ENCODE data around the gene PHF13.
A peak's percentile ranks its signal among the peaks of the same experiment; 100 is the strongest.
"Not testable (repeated sequence)": the region's sequence is repeated elsewhere in the genome, so short reads cannot be mapped to it uniquely, and the experiment has no call there.

PHF13 gene

DNA sequence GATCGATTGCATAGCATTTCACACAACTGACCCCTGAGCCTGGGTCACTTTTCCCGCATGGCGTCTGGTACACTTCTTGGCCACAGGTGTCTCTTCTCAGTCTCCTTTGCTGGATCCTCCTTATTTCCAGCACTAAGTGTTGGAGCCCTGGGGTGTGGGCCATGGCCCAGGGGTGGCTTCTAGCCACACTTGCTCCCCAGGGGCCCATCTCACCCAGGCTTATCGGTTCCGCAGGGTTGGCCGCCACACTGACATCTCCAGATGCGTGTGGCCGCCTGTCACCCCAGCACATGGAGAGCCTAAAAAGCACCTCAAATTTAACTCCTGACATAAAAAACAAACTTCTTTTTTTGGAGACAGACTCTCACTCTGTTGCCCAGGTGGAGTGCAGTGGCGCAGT is 13.5 kb downstream of the PHF13 start:
- no peak for DNase-seq (ENCODE audit: extremely low read depth in 1 of 2, low read depth in 1 of 2)

DNA sequence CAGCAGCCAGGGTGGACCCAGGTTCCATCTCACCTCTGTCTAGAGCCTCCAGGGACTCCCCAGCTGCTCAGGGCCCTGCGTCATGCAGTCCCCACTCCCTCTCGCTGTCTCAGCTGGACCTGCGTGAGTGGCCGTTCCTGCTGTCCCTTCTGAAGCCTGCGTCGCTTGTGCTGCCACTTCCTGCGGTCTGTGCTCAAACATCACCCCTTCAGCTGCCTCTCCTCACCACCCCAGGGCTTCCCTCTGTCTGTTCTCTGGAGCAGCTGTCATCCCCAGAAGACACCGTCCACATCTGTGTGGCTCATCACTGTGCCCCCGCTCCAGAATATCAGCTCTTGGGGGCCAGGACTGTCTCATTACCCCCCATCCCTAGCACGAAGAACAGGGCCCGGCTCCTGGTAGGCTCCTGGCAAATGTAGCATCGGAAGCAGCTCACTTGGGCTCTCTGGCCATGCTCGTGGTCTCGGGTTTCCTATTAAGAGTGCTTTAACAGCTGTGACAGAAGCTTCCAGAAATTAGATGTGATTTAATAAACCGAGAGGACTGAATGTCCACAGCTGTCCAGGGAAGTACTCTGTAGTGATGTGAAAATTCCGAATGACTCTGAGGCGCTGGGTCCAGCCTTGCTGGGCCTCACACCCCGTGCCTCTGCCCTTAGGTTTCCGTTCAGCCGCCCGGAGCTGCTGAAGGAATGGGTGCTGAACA is 14.5 kb downstream of the PHF13 start:
- no peak for DNase-seq (ENCODE audit: extremely low read depth in 1 of 2, low read depth in 1 of 2)

DNA sequence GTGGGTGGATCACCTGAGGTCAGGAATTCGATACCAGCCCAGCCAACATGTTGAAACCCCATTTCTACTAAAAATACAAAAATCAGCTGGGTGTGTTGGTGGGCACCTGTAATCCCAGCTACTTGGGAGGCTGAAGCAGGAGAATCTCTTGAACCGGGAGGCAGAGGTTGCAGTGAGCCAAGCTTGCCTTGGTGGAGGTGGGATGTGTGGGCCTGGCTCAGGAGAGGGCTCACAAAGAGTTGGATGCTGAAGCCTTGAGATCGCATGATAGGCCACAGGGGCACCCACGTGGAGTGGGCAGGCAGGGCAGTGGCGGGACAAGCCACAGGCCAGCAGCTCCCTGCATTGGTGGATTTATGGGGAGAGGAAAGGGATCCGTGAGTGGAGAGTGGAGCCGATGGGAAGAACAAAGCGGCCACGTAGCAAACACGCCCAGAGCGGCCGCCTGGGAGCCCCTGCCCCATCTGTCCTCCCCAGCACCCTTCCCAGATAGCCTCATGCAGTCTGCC is 15.5 kb downstream of the PHF13 start:
- DNase-seq (ENCODE audit: extremely low read depth in 1 of 2, low read depth in 1 of 2): no peak

DNA sequence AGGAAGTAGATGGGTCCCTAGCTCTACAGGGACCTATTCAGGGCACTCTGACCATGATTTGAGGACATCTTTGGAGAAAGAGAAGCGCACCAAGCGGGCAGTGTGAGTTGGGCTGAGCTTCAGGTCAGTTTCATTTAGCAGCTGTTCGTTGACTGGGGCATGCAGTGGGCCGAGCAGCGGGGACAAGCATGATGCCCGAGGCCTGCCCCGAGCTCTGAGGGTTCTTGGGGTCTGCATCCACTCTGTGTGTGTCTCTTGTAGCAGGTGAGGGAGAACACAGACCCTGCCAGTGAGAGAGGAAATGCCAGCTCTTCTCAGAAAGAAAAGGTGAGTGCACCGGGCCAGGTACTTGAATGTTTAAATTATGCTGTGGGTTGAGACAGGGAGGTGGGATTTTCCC is 16.5 kb downstream of the PHF13 start:
- DNase-seq (ENCODE audit: extremely low read depth in 1 of 2, low read depth in 1 of 2): no peak

DNA sequence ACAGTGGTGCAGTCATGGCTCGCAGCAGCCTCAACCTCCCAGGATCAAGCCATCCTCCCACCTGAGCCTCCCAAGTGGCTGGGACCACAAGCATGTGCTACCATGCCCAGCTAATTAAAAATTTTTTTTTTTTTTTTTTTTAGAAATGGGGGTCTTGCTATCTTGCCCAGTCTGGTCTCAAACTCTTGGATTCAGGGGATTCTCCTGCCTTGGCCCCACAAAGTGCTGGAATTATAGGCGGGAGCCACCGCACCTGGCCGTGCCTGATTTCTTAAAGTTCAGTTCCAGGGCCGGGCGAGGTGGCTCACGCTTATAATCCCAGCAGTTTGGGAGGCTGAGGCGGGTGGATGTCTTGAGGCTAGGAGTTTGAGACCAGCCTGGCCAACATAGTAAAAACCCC is 17.5 kb downstream of the PHF13 start:
- no peak for DNase-seq (ENCODE audit: extremely low read depth in 1 of 2, low read depth in 1 of 2)

DNA sequence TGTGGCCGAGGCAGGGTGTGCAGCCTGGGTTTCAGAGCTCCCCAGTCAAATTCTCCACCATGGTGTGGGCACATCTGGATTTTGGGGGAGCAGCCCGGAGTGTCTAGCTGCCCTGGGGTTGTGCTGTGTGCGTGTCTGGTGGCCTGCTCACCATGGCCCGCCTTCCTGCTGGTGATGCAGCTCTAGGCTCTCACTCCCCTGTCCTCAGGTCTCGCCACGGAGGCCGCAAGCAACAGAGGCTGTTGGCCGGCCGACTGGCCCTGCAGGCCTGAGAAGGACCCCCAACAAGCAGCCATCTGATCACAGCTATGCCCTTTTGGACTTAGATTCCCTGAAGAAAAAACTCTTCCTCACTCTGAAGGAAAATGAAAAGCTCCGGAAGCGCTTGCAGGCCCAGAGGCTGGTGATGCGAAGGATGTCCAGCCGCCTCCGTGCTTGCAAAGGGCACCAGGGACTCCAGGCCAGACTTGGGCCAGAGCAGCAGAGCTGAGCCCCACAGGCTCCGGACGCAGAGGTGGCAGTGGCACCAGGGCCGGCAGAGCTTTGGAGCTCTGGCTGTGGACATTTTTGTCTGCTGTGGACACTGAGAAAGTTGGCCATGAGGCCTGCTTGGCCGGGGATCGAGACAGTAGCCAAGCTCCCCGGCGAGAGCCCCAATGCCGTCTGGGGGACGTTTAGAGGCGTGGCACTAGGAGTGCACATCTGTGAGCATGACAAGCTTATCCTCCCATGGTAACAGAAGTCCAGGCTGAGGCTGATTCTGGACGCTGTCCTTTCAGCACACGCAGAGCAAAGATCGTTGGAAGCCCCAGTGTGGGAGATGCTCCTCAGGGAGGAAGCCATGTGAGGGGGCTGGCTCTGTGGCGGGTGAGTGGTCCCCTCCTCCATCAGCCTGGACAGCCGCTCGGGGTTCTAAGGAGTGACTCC is 19.3 kb downstream of the PHF13 start:
- DNase-seq (ENCODE audit: extremely low read depth in 1 of 2, low read depth in 1 of 2): no peak

DNA sequence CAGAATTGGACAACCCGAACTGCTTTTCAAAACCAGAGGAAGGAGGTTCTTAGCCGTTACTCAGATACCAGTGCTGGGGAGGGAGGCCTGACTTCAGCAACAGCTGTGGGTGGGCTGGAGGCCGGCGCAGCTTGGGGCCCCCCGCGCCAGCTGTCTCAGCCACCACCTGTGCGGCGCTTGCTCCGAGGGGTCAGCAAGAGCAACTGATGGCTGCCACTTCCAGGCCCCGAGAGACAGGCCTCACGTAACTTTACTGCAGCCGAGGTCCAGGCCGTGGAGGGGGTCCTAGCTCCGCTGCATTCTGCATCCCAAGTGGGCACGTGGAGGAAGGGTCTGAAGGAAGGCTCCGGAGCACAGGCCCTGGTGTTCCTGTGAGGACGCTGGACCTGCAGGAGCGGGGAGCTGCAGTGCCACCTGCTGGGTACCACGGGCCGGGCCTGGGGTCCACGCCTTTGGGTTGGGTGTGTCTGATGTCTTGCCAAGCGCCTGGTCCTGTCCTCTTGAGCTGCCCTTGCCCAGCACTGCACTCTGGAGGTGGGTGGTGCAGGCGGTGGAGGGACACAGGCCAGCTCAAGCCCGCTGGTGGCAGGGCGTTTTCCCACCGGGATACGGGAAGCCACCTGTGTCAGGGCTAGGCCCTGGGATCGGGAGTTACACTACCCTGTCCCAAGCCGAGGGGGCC is 21.0 kb downstream of the PHF13 start:
- peak in 1 of 2 donors; percentile 24 for DNase-seq (ENCODE audit: extremely low read depth in 1 of 2, low read depth in 1 of 2)

DNA sequence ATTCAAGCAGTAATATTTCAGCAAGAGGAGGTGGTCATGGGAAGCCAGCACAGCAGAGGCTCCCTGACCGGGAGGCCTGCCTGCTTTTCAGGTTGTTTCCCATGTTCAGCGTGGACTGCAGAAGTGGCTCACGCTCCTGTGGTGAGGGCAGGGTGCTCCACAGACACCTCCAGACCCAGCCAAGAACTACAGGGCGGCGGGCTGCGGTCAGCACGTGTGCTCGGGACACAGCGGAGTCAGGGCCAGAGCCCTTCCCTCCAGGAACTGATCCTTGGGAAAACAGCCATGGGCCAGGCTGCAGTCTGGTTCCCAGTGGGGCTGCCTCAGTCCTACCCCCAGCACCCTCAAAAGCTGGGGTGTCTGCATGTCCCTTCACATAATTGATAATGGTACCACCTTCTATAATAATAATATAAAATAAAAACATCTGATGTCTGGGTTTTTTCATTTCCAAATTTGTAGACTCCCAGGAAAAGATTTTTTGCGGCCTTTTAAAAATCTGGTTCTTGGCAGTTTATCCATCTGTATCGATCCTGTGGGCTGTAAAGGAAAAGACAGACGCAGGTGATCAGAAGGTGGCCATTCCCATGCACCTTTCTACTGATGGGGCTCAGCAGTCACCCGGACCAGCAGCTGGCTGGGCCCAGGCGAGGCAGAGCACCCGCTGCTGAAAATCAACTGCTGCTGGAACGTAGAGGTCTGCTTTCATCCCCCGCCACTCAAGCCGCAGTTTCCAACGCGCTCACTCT is 21.8 kb downstream of the PHF13 start:
- DNase-seq (ENCODE audit: extremely low read depth in 1 of 2, low read depth in 1 of 2): no peak

DNA sequence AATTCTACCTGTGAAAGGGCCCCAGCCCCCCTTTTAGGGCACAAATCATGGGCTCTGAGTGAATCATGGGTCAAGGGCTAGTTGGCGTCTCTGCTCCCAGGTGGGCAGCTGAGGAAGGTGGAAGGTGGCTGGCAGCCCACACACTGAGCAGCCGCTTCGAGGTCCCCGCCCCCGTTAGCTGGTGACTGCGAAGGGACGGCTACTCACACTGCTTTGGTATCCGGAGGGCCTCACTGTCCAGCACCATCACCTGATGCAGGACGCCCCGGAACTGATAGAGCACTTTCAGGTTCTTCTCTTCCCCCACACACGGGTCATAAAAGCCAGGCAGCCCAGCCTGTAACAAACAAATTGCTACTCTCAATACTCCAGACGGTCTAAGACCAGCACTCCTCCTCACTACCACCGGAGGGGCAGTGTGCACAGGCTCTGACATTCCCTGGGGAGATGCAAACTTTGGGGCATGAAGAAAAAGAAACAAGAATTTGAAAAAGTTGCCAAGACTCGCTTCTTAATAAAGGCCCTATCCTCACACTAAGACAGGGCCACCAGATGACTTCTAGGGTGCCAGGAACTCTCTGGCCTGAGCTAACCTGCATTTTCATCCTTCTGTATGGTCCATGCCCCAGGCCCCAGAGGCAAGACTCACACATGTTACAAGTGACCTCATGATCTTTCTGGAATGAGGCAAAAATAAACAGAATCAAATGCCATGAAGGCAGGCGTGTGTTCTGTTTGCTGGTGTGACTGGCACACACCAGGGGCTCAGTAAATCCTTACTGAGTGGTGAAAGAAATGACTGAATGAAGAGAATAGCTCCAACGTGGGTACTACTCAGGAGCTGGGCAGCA is 22.6 kb downstream of the PHF13 start:
- no peak for DNase-seq (ENCODE audit: extremely low read depth in 1 of 2, low read depth in 1 of 2)

DNA sequence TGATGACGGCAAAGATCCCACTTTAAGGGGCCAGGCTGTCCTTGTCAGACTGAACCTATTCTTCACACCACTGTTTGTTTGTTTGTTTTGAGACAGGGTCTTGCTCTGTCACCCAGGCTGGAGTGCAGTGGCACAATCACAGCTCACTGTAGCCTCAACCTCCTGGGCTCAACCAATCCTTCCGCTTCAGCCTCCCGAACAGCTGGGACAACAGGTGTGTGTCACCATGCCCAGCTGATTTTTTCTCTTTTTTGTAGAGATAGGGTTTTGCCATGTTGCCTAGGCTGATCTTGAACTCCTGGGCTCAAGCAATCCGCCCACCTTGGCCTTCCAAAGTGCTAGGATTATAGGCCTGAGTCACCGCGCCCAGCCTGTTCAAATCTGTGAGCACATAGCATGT is 23.2 kb downstream of the PHF13 start:
- DNase-seq (ENCODE audit: extremely low read depth in 1 of 2, low read depth in 1 of 2): not testable (repeated sequence)

DNA sequence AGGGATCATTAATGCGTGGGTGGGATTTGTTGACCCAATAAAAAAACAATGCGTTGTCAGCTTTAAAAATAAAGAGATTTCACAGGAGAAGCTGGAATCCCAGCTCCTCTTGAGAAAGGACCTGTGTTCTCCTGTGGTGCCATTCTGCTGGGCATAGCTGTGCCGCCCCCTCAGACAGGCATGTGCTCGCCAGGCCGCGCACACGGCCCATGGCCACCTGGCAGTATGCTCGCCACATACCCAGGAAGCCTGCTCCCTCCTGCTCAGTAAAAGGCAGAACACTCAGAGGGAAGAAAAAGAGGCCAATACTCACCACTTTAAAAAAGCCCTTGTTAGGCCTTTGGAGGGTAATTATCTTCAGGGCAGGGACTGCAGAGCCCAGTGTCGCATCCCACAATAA is 24.2 kb downstream of the PHF13 start:
- DNase-seq (ENCODE audit: extremely low read depth in 1 of 2, low read depth in 1 of 2): no peak

DNA sequence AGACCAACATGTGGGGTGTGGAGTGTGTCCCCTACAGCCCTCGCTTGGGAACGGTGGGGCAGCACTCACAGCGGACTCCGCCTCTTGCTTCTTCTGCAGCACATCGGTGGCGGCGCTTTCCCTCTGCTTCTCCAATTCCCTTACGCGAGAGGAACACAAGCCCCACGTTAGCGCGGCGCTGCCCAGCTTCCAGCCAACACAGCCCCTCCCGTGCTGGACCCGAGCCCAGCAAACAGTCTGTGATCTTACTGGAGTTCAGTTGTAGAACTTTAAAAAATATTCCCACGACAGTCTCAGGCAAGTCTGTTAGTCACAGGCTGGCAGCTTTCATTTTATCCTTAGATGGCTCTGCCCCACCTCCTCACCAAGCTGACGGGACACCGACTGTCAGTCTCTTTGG is 24.7 kb downstream of the PHF13 start:
- no peak for DNase-seq (ENCODE audit: extremely low read depth in 1 of 2, low read depth in 1 of 2)

DNA sequence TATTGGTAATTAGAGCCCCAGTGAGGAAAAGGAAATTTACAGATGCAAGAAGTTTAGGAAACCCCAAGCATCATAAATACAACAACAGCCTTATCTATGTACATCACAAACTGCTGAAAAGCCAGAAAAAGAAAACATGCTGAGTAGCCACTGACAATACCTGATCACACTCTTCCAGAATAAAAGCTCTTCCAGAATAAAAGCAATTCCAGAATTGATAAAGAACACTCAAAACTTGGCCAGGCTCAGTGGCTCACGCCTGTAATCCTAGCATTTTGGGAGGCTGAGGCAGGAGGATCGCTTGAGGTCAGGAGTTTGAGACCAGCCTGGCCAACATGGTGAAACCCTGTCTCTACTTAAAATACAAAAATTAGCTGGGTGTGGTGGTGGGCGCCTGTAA is 27.3 kb downstream of the PHF13 start:
- DNase-seq (ENCODE audit: extremely low read depth in 1 of 2, low read depth in 1 of 2): not testable (repeated sequence)

DNA sequence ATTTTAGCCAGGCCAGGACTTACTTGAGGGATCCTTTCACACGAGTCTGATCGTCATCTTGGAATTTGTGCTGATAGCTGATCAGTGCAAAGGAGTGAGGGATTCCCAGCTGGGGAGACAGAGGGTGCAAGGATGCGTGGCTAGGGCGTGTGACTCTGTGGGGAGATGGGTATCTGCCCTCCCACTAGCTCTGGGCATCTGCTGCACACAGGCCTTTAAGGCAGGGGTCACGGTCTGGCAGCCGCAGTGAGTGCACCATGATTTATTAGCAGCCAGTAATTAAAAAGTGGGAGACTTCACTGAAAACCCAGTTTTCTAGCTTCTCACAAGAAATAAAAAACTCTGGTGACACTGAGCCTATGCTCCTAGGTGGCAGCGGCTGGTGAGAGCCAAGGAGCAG is 31.5 kb downstream of the PHF13 start:
- no peak for DNase-seq (ENCODE audit: extremely low read depth in 1 of 2, low read depth in 1 of 2)

DNA sequence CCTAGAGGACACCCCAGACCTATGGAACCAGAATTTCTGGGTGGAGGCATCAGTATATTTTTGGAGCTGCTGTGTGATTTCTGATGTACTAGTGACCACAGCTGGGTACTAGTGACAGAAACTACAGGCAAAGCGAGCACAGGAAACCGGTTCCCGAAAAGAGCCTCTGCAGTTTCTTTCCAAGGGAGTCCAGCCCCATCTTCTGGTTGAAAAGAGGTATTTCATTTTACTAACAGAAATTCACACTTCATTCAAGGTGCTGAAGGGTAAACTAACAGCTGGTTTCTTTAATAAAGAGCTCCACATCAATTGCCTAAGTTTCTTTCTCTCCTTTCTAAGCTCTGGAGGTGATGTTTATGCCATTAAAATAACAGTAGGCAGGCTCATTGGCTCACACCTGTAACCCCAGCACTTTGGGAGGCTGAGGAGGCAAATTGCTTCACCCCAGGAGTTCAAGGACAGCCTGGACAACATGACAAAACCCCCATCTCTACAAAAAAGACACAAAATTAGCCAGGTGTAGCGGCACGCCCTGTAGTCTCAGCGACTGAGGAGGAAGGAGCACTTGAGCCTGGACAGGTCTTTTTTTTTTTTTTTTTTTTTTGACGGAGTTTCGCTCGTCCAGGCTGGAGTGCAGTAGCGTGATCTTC is 33.1 kb downstream of the PHF13 start:
- no peak for DNase-seq (ENCODE audit: extremely low read depth in 1 of 2, low read depth in 1 of 2)

DNA sequence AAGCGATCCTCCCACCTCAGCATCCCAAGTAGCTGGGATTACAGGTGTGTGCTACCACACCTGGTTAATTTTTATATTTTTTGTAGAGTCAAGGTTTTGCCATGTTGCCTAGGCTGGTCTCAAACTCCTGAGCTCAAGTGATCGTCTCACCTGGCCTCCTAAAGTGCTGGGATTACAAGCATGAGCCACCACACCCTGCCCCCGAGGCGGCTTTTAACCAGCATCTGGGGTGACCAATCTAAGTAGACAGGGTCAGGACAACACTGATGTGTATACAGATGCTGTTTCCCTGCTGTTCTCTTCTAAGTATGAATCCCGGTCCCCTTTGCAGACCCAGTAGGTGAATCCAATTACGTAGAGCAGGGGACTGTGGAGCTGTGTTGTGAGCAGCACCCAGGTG is 35.0 kb downstream of the PHF13 start:
- DNase-seq (ENCODE audit: extremely low read depth in 1 of 2, low read depth in 1 of 2): no peak

DNA sequence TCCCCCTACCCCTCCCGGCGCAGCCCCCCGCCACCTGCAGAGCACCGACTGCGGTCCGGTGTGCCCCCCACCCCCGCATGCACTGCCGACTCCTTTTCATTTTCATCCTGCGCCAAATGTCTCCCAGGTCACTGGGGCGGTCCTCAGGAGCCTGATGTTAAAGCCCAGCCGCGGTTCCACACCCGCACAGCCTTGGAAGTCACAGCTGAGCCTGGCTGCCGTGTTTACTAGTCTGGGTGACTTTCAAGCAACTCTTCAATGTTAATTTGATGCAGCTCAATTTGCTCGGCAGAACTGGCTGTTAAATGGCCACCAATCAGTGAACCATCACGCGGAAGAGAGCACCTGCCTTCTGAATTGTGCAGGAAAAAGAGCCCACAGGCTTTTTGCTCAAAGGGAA is 38.4 kb downstream of the PHF13 start:
- no peak for DNase-seq (ENCODE audit: extremely low read depth in 1 of 2, low read depth in 1 of 2)

DNA sequence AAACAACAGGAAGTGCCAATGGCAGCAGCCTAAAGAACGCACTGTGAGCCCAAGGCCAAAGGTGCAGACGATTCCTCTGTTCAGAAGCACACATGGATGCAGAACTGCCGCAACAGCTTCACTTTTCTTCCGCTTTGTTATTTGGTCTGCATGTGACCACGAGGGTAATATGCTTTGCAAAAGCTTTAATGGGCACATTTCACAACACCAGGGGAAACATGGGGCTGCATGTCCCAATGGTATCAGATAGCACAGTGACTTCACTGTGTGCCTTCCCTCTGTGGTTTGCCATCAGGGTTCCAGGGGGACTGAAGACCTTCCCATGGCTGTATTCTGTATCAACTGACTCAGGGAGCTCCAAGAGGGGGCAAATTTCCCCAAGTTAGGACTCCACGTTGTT is 39.5 kb downstream of the PHF13 start:
- no peak for DNase-seq (ENCODE audit: extremely low read depth in 1 of 2, low read depth in 1 of 2)

Measured in activated CD8-positive, alpha-beta memory T cell treated with anti-CD3 and anti-CD28 coated beads for 1 hour (primary cell).